IPS DF 19.7 (cell line): ENCODE data around the gene RABAC1.
A peak's percentile ranks its signal among the peaks of the same experiment; 100 is the strongest.
"Not testable (repeated sequence)": the region's sequence is repeated elsewhere in the genome, so short reads cannot be mapped to it uniquely, and the experiment has no call there.

Experiments
- DNase-seq: peaks from one replicate; pipeline ENCODE4 v3.0.0-alpha.2; 2013; ENCODE audit warnings: low read depth, low spot score

The RABAC1 gene

GRCh38 chr19:41947091-41947490 lies 12.0 kb downstream of the RABAC1 start:
- DNase-seq: no peak

DNA sequence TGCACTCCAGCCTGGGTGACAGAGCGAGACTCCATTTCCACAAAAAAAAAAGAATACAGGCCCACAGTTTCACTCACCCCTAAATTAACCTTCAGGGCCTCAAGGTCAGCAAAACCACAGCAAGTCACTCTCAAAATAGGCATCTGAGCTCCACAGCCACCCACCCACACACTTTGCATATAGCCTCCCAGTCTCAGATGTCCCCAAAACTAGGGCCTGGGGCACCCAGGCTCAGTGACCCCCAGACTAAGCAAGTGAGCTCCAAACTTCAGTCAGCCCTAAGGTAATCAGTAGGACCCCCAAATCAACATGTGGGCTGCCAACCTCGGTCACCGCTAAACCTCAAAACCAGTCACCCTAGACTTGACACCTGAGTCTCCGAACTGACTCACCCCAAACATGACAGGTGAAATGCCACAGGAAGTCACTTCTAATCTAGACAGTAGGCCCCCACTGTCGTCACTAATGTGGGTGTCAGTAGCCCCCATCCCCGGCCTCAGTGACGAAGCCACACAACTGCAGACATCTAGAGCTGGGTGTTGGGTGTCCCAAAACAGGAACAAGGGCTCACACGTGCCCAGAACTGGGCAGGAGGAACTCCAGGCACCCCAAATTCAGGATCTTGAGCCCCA lies 13.9 kb downstream of the RABAC1 start:
- no peak for DNase-seq

GRCh38 chr19:41944336-41944735 lies 14.8 kb downstream of the RABAC1 start:
- no peak for DNase-seq

- no peak for DNase-seq
Observed at GRCh38 chr19:41941410-41942202, 17.5 kb downstream of the RABAC1 start.

DNA sequence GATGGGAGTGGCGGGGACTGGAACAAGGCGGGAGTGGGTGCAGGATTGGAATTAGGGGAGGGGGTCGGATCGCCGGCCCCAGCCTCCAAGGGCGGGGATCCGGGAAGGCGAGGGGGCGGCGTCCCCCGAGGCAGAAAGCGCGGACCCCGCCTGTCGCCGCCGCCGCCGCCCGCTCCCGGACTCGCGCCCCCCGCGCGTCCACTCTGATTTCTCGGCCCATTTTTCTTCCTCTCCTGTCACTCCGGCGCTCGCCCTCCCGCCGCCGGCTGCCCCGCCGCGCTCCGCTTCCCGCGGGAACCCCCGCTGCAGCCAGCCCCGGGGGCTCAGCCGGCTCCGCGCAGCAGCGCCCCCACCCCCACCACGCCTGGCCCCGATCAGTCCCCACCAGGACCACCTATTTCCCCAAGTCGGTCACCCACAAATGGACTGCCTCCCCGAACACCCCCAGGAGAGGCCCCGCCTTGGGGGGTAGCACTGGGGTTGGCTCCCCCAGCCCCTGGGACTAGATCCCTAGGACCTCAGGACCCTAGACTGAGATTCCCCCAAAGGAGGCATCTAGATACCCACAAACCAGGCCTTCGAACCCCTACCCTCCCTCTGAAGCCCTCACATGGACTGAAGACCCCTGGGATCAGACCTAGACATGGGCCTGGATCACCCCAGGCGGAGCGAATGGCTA lies 18.3 kb downstream of the RABAC1 start:
- no peak for DNase-seq

GRCh38 chr19:41939861-41940730 lies 19.0 kb downstream of the RABAC1 start:
- no peak for DNase-seq

- not testable (repeated sequence) for DNase-seq
Observed at GRCh38 chr19:41939209-41939608, 19.9 kb downstream of the RABAC1 start.

- no peak for DNase-seq
Observed at GRCh38 chr19:41937525-41938468, 21.3 kb downstream of the RABAC1 start.

- no peak for DNase-seq
Observed at GRCh38 chr19:41936961-41937360, 22.2 kb downstream of the RABAC1 start.

DNA sequence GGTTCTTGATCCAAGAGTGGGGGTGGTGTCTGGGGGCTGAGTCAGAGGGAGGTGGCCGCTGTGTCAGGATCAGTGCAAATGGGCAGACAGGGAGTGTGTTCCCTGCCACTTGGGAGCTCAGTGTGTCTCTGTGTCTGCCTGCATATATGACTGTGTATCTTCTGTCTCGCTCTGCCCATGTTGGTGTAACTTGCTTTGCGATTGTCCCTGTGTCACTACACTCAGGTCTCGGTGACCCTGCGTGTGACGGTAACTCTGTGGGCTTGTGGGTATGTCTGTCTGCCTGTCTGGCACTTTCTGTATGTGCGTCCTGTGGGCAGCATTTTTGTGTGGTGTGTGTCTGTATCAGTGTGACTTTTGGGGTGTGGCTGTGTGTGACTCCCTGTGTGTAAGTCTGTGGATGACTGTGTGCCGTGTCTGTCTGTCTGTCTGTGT lies 22.7 kb downstream of the RABAC1 start:
- DNase-seq: no peak

DNA sequence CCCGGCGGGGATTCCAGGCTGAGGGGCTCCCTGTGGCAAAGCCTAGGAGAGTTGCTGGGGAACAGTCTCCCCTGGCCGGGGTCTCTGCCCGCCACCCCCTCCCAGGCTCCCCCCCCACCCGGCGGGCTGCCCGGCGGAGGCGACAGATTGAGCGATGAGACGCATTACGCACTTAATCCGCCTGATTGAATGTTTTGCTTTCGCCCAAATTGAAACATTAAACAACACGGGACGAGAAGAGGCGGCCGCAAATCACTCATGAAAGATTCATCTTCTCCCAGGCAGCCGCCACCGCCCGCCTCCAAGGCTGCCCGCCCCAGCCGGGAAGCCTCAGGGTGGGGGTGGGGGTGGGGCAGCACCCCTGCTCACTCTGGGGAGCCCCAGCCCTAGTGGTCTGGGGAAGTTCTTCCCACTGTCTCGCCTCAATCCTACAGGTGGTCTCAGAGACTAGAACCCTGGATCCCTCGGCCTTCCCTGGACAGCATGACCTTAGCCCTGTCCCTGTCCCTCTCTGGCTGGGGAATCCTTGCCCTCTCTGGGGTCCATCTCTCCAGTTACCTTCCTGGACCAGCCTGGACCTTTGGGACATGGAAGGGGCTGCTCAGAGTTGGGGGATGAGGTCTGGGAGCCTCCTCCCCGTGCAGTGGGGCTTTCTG lies 23.2 kb downstream of the RABAC1 start:
- DNase-seq: no peak

GRCh38 chr19:41934849-41935374 lies 24.2 kb downstream of the RABAC1 start:
- DNase-seq: no peak

DNA sequence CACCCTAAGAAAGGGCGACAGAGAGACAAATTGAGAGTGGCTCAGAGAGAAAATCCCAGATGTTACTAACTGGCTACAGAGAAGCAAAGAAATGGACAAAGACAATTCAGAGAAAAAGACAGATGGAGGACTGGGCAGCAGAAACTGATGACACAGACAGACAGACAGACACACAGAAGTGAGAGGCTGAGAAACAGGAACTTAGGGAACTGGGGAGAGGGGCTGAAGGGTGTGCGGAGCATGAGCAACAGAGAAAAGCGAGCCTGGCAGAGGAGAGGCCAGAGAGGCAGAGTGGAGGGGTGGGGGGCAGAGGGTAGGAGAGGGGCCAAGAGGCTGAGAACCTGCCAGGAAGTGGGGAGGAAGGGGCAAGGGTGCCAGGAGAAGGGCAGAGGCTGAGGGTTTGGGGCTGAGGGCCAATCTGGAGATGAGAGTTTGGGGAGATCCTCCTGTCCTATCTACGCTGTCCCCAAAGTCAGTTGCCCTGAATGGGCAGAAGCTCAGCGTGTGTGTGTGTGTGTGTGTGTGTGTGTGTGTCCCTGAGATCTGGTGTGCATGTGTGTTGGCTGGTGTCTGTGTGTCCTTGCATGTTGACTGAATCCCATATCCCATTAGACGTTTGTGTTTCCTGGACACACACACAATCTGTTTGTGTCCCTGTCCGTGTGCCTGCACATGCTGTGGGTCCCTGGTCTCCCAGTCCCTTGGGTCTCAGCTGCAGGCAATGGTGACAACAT lies 25.3 kb downstream of the RABAC1 start:
- DNase-seq: no peak

- no peak for DNase-seq
Observed at GRCh38 chr19:41932720-41933332, 26.3 kb downstream of the RABAC1 start.

DNA sequence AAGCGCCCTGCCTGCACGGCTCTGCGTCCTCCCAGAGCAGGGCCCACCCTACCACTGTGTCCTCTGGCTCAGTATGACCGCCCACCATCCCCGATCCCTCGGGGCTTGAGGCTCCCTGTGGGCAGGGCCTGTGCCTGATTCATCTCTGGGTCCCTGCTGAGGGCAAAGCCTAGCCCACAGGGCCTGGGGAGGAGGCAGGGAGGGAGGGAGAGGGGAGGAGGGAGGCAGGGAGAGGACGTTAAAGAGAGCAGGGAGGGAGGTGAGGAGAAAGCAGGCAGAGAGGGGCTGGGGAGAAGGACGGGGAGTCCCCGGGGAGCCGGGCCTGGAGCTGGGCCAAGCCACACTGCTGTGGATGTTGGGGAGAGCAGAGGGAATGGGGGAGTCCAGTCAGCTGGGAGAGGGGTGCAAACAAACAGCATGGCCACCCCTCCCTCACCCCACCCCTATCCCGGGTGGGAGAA lies 26.8 kb downstream of the RABAC1 start:
- DNase-seq: no peak

DNA sequence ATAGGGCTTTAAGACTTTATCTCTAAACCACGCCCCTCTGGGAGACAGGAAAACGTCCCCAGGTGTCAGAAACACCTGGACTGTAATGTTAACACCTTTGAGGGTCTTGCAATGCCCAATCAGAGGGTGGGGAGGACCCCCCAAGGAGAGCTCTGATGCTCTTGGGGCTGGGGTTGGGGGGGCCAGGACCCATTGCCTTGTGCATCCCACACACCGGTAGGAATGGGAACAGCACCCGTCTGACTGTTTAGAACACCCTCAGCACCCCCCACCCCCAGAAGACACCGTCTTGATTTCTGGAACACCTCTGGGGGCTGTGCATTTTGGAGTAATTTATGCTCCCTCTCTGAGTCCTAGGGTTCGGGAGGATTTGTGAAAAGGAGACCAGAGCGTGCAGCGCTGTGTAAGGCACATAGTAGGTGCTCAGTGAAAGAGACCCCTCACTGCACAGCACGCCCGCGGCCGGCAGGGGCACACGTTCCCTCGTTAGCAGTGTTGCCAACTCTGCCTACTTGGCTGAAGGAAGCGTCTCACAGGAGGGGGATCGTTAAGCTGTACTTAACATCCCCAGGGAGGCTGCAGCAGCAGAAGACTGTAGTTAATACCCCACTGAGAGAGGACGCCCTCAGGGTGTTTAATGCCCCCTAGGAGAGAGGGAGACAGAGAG lies 28.1 kb downstream of the RABAC1 start:
- peak; percentile 65 for DNase-seq

DNA sequence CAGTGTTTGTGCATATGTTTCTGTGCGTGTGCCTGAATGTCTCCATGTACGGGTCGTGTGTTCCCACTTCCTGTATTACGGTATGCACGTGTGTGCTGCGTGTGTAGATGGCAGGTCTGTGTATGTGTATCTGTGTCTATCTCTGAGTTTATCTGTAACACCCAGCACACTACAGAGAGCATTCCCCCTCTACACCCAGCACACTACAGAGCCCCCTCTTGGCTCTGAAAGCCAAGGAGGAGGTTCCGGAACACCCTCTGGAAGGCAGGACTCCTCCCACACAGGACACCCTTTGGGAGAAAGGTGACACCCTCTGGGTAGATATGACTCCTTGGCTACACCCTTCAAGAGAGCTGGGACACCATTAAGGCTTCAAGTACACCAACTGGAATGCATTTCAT lies 28.8 kb downstream of the RABAC1 start:
- no peak for DNase-seq

GRCh38 chr19:41929536-41930071 lies 29.5 kb downstream of the RABAC1 start:
- no peak for DNase-seq
